Activated CD8-positive, alpha-beta T cell treated with anti-CD3 and anti-CD28 coated beads for 36 hours (primary cell): ENCODE results near the gene MEF2A. TPM values are rescaled to one million over a fixed set of nuclear protein-coding genes. Genes with fewer than 3 reads are reported as not detected.
A peak's percentile ranks its signal among the peaks of the same experiment; 100 is the strongest.

Experiments
- ATAC-seq: fragments of 200-7000 bp; cut with Tn5 transposase; one replicate; pipeline ENCODE4 v1.10.0; 2021; ENCODE audit warnings: mild to moderate bottlenecking, moderate library complexity
- CTCF ChIA-PET: fragments of 350-600 bp; sonication (Branson Sonifier 250); formaldehyde crosslinking; loops from one replicate; lab custom pipeline; 2021; ENCODE audit warnings: antibody characterized with exemption; lab: Charles Lee
- POLR2A ChIA-PET: fragments of 350-600 bp; sonication (Branson Sonifier 250); formaldehyde crosslinking; loops from one replicate; lab custom pipeline; 2021; ENCODE audit warnings: antibody characterized with exemption; lab: Charles Lee
- DNase-seq: peaks from one replicate; pipeline ENCODE4 v3.0.0-alpha.2; 2020
- H3K27ac Mint-ChIP-seq: one replicate; pipeline ENCODE4 v1.8.0; 2021; ENCODE audit warnings: mild to moderate bottlenecking, mixed read lengths
- H3K27me3 Mint-ChIP-seq: one replicate; pipeline ENCODE4 v1.8.0; 2021; ENCODE audit warnings: mixed read lengths
- H3K36me3 Mint-ChIP-seq: one replicate; pipeline ENCODE4 v1.8.0; 2021; ENCODE audit warnings: low read depth, mixed read lengths
- H3K4me1 Mint-ChIP-seq: one replicate; pipeline ENCODE4 v1.8.0; 2021; ENCODE audit warnings: low read depth, mixed read lengths
- H3K4me3 Mint-ChIP-seq: one replicate; pipeline ENCODE4 v1.8.0; 2021; ENCODE audit warnings: mild to moderate bottlenecking, moderate library complexity, mixed read lengths
- H3K9me3 Mint-ChIP-seq: one replicate; pipeline ENCODE4 v1.8.0; 2021; ENCODE audit warnings: mixed read lengths
- CTCF ChIP-seq: fragments of 200-600 bp; IDR thresholded peaks from one replicate; pipeline ENCODE4 v1.8.0; 2022; ENCODE audit warnings: antibody characterized with exemption, mild to moderate bottlenecking
- intact Hi-C: fragments of 100-400 bp; cut with micrococcal nuclease; formaldehyde crosslinking; loops from one replicate; pipeline ENCODE4 v1.10.0; 2022
- total RNA-seq, 2 experiments: library from RNA; stranded (reverse); gene quantifications; one replicate each; pipeline ENCODE4 v1.2.3, GENCODE V29; 2021

The MEF2A gene
- total RNA-seq, 2 experiments from 2014 or later: 16.4 to 17.6 TPM

GRCh38 chr15:99644913-99645542 is 79.2 kb downstream of the MEF2A start:
- ChIA-PET POLR2A (no interaction called here), CTCF (no interaction called here)
- TF ChIP-seq CTCF: no peak
- intact Hi-C loops: no loop called here
- DNase-seq (no peak), ATAC-seq (no peak)
- H3K4me3 Mint-ChIP-seq: no peak overlapping the region
- peaks cover 12% of the 10 kb centered on the region for H3K4me1 Mint-ChIP-seq
- peaks cover 13% of the 10 kb centered on the region for H3K9me3 Mint-ChIP-seq
- H3K27me3 Mint-ChIP-seq: no peaks in the 10 kb centered on the region
- no peak overlapping the region for H3K27ac Mint-ChIP-seq
- peaks cover 48% of the 10 kb centered on the region for H3K36me3 Mint-ChIP-seq

GRCh38 chr15:99645543-99645935 is 79.8 kb downstream of the MEF2A start:
- no peak overlapping the region for H3K27ac Mint-ChIP-seq
- no peaks in the 10 kb centered on the region for H3K27me3 Mint-ChIP-seq
- intact Hi-C loops: no loop called here
- POLR2A ChIA-PET: no interaction called here
- peaks cover 12% of the 10 kb centered on the region for H3K4me1 Mint-ChIP-seq
- ATAC-seq: no peak
- no peak for DNase-seq
- no peak overlapping the region for H3K4me3 Mint-ChIP-seq
- CTCF ChIA-PET: no interaction called here
- peaks cover 13% of the 10 kb centered on the region for H3K9me3 Mint-ChIP-seq
- no peak for TF ChIP-seq CTCF
- H3K36me3 Mint-ChIP-seq: peaks cover 49% of the 10 kb centered on the region

GRCh38 chr15:99645951-99646350 is 80.2 kb downstream of the MEF2A start:
- DNase-seq (no peak), ATAC-seq (no peak)
- Mint-ChIP-seq H3K27ac (no peak overlapping the region), H3K4me1 (peaks cover 14% of the 10 kb centered on the region), H3K36me3 (peaks cover 45% of the 10 kb centered on the region), H3K9me3 (peaks cover 13% of the 10 kb centered on the region), H3K27me3 (no peaks in the 10 kb centered on the region), H3K4me3 (no peak overlapping the region)
- CTCF ChIA-PET: interaction anchor here (0.9 to 1.5 kb wide), 2 partner anchors 58 to 221 kb away, joined by 3 to 7 read pairs; no protein-coding TSS in a partner anchor
- no peak for TF ChIP-seq CTCF
- POLR2A ChIA-PET: no interaction called here
- intact Hi-C loops: no loop called here

- Mint-ChIP-seq H3K36me3 (peaks cover 18% of the 10 kb centered on the region), H3K4me1 (peaks cover 10% of the 10 kb centered on the region), H3K27ac (peak overlapping the region; percentile 25), H3K9me3 (peaks cover 6% of the 10 kb centered on the region), H3K4me3 (no peak overlapping the region), H3K27me3 (no peaks in the 10 kb centered on the region)
- TF ChIP-seq CTCF: no peak
- ChIA-PET CTCF (no interaction called here), POLR2A (no interaction called here)
- ATAC-seq: peak; percentile 73
- intact Hi-C loops: no loop called here
- DNase-seq: peak; percentile 40
Measured at GRCh38 chr15:99651023-99651807, 85.4 kb downstream of the MEF2A start.

- DNase-seq (no peak), ATAC-seq (no peak)
- no peak overlapping the region for H3K4me3 Mint-ChIP-seq
- POLR2A ChIA-PET: no interaction called here
- H3K4me1 Mint-ChIP-seq: peaks cover 12% of the 10 kb centered on the region
- TF ChIP-seq CTCF: no peak
- H3K27ac Mint-ChIP-seq: no peak overlapping the region
- no peaks in the 10 kb centered on the region for H3K9me3 Mint-ChIP-seq
- H3K27me3 Mint-ChIP-seq: no peaks in the 10 kb centered on the region
- peaks cover 16% of the 10 kb centered on the region for H3K36me3 Mint-ChIP-seq
- intact Hi-C loops: no loop called here
- CTCF ChIA-PET: no interaction called here
Measured at GRCh38 chr15:99656205-99656604, 90.4 kb downstream of the MEF2A start.
